H9 (cell line): ENCODE measurements around the gene EIF1AD. TPM values are rescaled to one million over a fixed set of nuclear protein-coding genes. Genes with fewer than 3 reads are reported as not detected.
A peak's percentile ranks its signal among the peaks of the same experiment; 100 is the strongest.

ENCODE experiments used
- DNase-seq: peaks from one replicate; pipeline ENCODE4 v3.0.0-alpha.2; 2017
- H2AFZ ChIP-seq: one replicate; pipeline ENCODE4 v1.6.1; 2013; ENCODE audit warnings: mild to moderate bottlenecking, low read length, control low read depth, moderate library complexity
- H2AK5ac ChIP-seq: 2 replicates; pipeline ENCODE4 v1.6.1; 2013; ENCODE audit warnings: low read length, control low read depth, mixed read lengths; ENCODE audit not compliant: insufficient read length
- H2BK120ac ChIP-seq: one replicate; pipeline ENCODE4 v1.6.1; 2013; ENCODE audit warnings: low read depth, mild to moderate bottlenecking, low read length, control low read depth, inconsistent platforms; ENCODE audit not compliant: poor library complexity, severe bottlenecking
- H2BK12ac ChIP-seq: 2 replicates; pipeline ENCODE4 v1.6.1; 2013; ENCODE audit warnings: low read length, control low read depth, mixed read lengths, low read depth; ENCODE audit not compliant: insufficient read length
- H2BK15ac ChIP-seq: 2 replicates; pipeline ENCODE4 v1.6.1; 2013; ENCODE audit warnings: low read depth, low read length, control low read depth
- H2BK20ac ChIP-seq: one replicate; pipeline ENCODE4 v1.6.1; 2013; ENCODE audit warnings: low read depth, mild to moderate bottlenecking, low read length, control low read depth, inconsistent platforms; ENCODE audit not compliant: poor library complexity, severe bottlenecking
- H2BK5ac ChIP-seq: 2 replicates; pipeline ENCODE4 v1.6.1; 2013; ENCODE audit warnings: low read length, control low read depth, mixed read lengths; ENCODE audit not compliant: insufficient read length
- H3K14ac ChIP-seq: 2 replicates; pipeline ENCODE4 v1.6.1; 2013; ENCODE audit warnings: low read length, control low read depth; ENCODE audit not compliant: insufficient read depth
- H3K18ac ChIP-seq: 2 replicates; pipeline ENCODE4 v1.6.1; 2013; ENCODE audit warnings: low read depth, mild to moderate bottlenecking, mixed read lengths, low read length, control low read depth; ENCODE audit not compliant: insufficient read length
- H3K23ac ChIP-seq: 2 replicates; pipeline ENCODE4 v1.6.1; 2013; ENCODE audit warnings: low read length, control low read depth, mixed read lengths, low read depth; ENCODE audit not compliant: insufficient read length
- H3K23me2 ChIP-seq: 2 replicates; pipeline ENCODE4 v1.6.1; 2013; ENCODE audit warnings: low read depth, mild to moderate bottlenecking, mixed read lengths, low read length, control low read depth; ENCODE audit not compliant: insufficient read length, poor library complexity, severe bottlenecking
- H3K27ac ChIP-seq: 2 replicates; pipeline ENCODE4 v1.5.1; 2013; ENCODE audit warnings: low read length, control low read depth, mixed read lengths, low read depth; ENCODE audit not compliant: insufficient read length
- H3K27me3 ChIP-seq: 2 replicates; pipeline ENCODE4 v1.6.1; 2013; ENCODE audit warnings: low read length, control low read depth, inconsistent platforms; ENCODE audit not compliant: insufficient read depth
- H3K4ac ChIP-seq: 2 replicates; pipeline ENCODE4 v1.6.1; 2013; ENCODE audit warnings: low read depth, mild to moderate bottlenecking, control low read depth, inconsistent platforms, low read length, moderate library complexity
- H3K4me1 ChIP-seq: 2 replicates; pipeline ENCODE4 v1.6.1; 2013; ENCODE audit warnings: low read length, control low read depth, inconsistent platforms; ENCODE audit not compliant: insufficient read depth
- H3K4me2 ChIP-seq: 2 replicates; pipeline ENCODE4 v1.6.1; 2013; ENCODE audit warnings: low read length, control low read depth, mixed read lengths; ENCODE audit not compliant: insufficient read length, insufficient read depth
- H3K56ac ChIP-seq: 2 replicates; pipeline ENCODE4 v1.6.1; 2013; ENCODE audit warnings: low read depth, mild to moderate bottlenecking, mixed read lengths, low read length, control low read depth; ENCODE audit not compliant: insufficient read length
- H3K79me1 ChIP-seq: 2 replicates; pipeline ENCODE4 v1.6.1; 2013; ENCODE audit warnings: low read depth, mild to moderate bottlenecking, moderate library complexity, low read length, control low read depth, inconsistent platforms; ENCODE audit not compliant: insufficient read depth, poor library complexity, severe bottlenecking
- H3K79me2 ChIP-seq: 2 replicates; pipeline ENCODE4 v1.6.1; 2013; ENCODE audit warnings: low read length, control low read depth, inconsistent platforms; ENCODE audit not compliant: insufficient read depth
- H3K9ac ChIP-seq: 2 replicates; pipeline ENCODE4 v1.6.1; 2013; ENCODE audit warnings: low read length, control low read depth, mixed read lengths; ENCODE audit not compliant: insufficient read length; ENCODE audit errors: extremely low read depth
- H3K9me3 ChIP-seq: one replicate; pipeline ENCODE4 v1.6.1; 2013; ENCODE audit warnings: low read depth, low read length, inconsistent platforms; ENCODE audit not compliant: control insufficient read depth
- H3T11ph ChIP-seq: one replicate; pipeline ENCODE4 v1.6.1; 2013; ENCODE audit warnings: mild to moderate bottlenecking, low read length, control low read depth, inconsistent platforms
- H4K20me1 ChIP-seq: one replicate; pipeline ENCODE4 v1.6.1; 2013; ENCODE audit not compliant: control insufficient read depth, insufficient read length, insufficient read depth
- H4K5ac ChIP-seq: 2 replicates; pipeline ENCODE4 v1.6.1; 2013; ENCODE audit warnings: low read depth, mild to moderate bottlenecking, mixed read lengths, low read length, control low read depth; ENCODE audit not compliant: insufficient read length
- H4K8ac ChIP-seq: replicated peaks from 2 replicates; pipeline ENCODE4 v1.6.1; 2013; ENCODE audit warnings: low read length, control low read depth, mixed read lengths, low read depth; ENCODE audit not compliant: insufficient read length
- H4K91ac ChIP-seq: 2 replicates; pipeline ENCODE4 v1.6.1; 2013; ENCODE audit warnings: low read depth, mild to moderate bottlenecking, moderate library complexity, mixed read lengths, low read length, control low read depth; ENCODE audit not compliant: insufficient read length
- H3K27ac Mint-ChIP-seq, 3 experiments: 2 replicates in 2 of 3; 3 replicates in 1 of 3; pipeline ENCODE4 v1.8.0; 2020 to 2021; ENCODE audit warnings: mixed read lengths in 3 of 3, mild to moderate bottlenecking in 1 of 3, moderate library complexity in 1 of 3
- H3K27me3 Mint-ChIP-seq: 2 replicates; pipeline ENCODE4 v1.8.0; 2021; ENCODE audit warnings: low read depth, mild to moderate bottlenecking, moderate library complexity, mixed read lengths
- H3K36me3 Mint-ChIP-seq, 3 experiments: 2 replicates in 2 of 3; 3 replicates in 1 of 3; pipeline ENCODE4 v1.8.0; 2020 to 2021; ENCODE audit warnings: low read depth in 3 of 3, mixed read lengths in 3 of 3; ENCODE audit not compliant: insufficient read depth in 1 of 3
- H3K4me1 Mint-ChIP-seq, 2 experiments: 2 replicates each; pipeline ENCODE4 v1.8.0; 2020; ENCODE audit warnings: mixed read lengths in 2 of 2
- H3K4me3 Mint-ChIP-seq, 2 experiments: 2 replicates in 1 of 2; 3 replicates in 1 of 2; pipeline ENCODE4 v1.8.0; 2020 to 2021; ENCODE audit warnings: mild to moderate bottlenecking in 2 of 2, mixed read lengths in 2 of 2, moderate library complexity in 1 of 2
- H3K9me3 Mint-ChIP-seq, 2 experiments: 2 replicates in 1 of 2; 3 replicates in 1 of 2; pipeline ENCODE4 v1.8.0; 2020; ENCODE audit warnings: mild to moderate bottlenecking in 2 of 2, mixed read lengths in 2 of 2, moderate library complexity in 1 of 2
- WGBS: extraction: QIAGEN DNeasy Blood & Tissue Kit; methylation state at CpG from one replicate; pipeline ENCODE4 v1.1.7; 2013; ENCODE audit warnings: missing lambda C conversion rate, low lambda C conversion rate, mixed read lengths; ENCODE audit not compliant: insufficient read length; ENCODE audit errors: extremely low coverage; 5-methylcytosine and 5-hydroxymethylcytosine counted together
- total RNA-seq: library from RNA; stranded (reverse); gene quantifications from 2 replicates; pipeline ENCODE4 v1.2.1, GENCODE V29; 2021
- TF ChIP-seq, protein P1 (sequence below): fragments of 200-600 bp; sonication (generic); conservative IDR thresholded peaks from 3 replicates; pipeline ENCODE4 v1.8.0; 2021; ENCODE audit warnings: antibody characterized with exemption, mild to moderate bottlenecking

Gene EIF1AD
- total RNA-seq, 1 experiment from 2014 or later, result 46.7 TPM

DNA sequence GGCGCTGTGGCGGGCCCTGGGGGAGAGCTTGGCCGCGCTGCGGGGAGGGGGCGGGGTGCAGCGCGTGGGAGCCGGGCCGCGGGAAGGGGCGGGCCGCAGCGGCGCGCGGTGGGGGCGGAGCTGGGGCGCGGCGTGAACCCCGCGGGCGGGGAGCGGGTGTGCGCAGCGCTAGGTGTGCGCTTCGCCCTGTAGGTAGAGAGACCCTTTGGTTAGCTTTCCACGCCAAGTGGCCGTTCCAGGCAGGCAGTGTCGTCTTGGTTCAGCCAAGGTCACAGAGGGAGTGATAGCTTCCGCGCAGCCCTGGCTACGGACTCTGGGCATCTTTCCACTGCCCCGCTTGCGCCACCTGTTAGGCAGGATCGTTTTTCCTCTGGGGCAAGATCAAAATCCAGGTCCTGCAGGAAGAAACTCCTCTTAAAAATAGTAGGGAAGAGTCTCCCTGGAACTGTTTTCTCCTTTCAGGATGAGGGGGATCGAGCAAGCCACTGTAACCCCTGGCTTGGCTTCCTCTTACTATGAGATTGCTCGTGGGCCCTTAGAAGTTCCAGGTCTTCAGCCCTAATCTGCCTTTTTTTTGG, 780 bp upstream of the EIF1AD start:
- H3K14ac ChIP-seq, result peak overlapping the region; percentile 80
- H2BK20ac ChIP-seq, result no peak overlapping the region
- H2BK12ac ChIP-seq, result no peak overlapping the region
- no peak overlapping the region for H3K18ac ChIP-seq
- peak; percentile 34 for DNase-seq
- H3K27me3 ChIP-seq, result no peaks in the 10 kb centered on the region
- no peak overlapping the region for H2AFZ ChIP-seq
- H3K23ac ChIP-seq, result no peak overlapping the region
- Mint-ChIP-seq H3K9me3 (no peaks in the 10 kb centered on the region), H3K36me3 (peaks cover 38 to 64% (median 54%) of the 10 kb centered on the region in 3 experiments), H3K27me3 (no peaks in the 10 kb centered on the region), H3K4me1 (peaks cover 22 to 26% of the 10 kb centered on the region in 2 experiments), H3K27ac (peak overlapping the region; percentile 91 to 100 (median 100); a peak in 6 of 7 replicates), H3K4me3 (peak overlapping the region; percentile 99 to 100)
- H4K8ac ChIP-seq, result no peak overlapping the region
- no peak overlapping the region for H3T11ph ChIP-seq
- no peaks in the 10 kb centered on the region for H4K20me1 ChIP-seq
- H2BK5ac ChIP-seq, result no peak overlapping the region
- H2BK120ac ChIP-seq, result no peak overlapping the region
- TF ChIP-seq, protein P1, sequence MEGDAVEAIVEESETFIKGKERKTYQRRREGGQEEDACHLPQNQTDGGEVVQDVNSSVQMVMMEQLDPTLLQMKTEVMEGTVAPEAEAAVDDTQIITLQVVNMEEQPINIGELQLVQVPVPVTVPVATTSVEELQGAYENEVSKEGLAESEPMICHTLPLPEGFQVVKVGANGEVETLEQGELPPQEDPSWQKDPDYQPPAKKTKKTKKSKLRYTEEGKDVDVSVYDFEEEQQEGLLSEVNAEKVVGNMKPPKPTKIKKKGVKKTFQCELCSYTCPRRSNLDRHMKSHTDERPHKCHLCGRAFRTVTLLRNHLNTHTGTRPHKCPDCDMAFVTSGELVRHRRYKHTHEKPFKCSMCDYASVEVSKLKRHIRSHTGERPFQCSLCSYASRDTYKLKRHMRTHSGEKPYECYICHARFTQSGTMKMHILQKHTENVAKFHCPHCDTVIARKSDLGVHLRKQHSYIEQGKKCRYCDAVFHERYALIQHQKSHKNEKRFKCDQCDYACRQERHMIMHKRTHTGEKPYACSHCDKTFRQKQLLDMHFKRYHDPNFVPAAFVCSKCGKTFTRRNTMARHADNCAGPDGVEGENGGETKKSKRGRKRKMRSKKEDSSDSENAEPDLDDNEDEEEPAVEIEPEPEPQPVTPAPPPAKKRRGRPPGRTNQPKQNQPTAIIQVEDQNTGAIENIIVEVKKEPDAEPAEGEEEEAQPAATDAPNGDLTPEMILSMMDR, result peak; percentile 12; the same call in 1 of the 3 replicates
- H3K56ac ChIP-seq, result no peak overlapping the region
- no peaks in the 10 kb centered on the region for H3K79me1 ChIP-seq
- peak overlapping the region; percentile 98 for H3K4me2 ChIP-seq
- WGBS, result no CpG with 5 or more reads among the region's 40 CpGs
- H3K79me2 ChIP-seq, result peaks cover 8% of the 10 kb centered on the region; the same call in 1 of the 2 replicates
- no peak overlapping the region for H4K5ac ChIP-seq
- H3K27ac ChIP-seq, result no peak overlapping the region
- H2BK15ac ChIP-seq, result no peak overlapping the region
- H3K9ac ChIP-seq, result peak overlapping the region; percentile 72
- no peak overlapping the region for H3K4ac ChIP-seq
- H2AK5ac ChIP-seq, result no peak overlapping the region
- H3K4me1 ChIP-seq, result no peaks in the 10 kb centered on the region
- no peaks in the 10 kb centered on the region for H3K9me3 ChIP-seq
- no peak overlapping the region for H4K91ac ChIP-seq
- H3K23me2 ChIP-seq, result peaks cover 12% of the 10 kb centered on the region
